ENCODE data around the gene INTS6L. TPM values are rescaled to one million over a fixed set of nuclear protein-coding genes. Genes with fewer than 3 reads are reported as not detected.

INTS6L gene
- total RNA-seq, 1 donor from 2014 or later = 24.6 TPM

DNA sequence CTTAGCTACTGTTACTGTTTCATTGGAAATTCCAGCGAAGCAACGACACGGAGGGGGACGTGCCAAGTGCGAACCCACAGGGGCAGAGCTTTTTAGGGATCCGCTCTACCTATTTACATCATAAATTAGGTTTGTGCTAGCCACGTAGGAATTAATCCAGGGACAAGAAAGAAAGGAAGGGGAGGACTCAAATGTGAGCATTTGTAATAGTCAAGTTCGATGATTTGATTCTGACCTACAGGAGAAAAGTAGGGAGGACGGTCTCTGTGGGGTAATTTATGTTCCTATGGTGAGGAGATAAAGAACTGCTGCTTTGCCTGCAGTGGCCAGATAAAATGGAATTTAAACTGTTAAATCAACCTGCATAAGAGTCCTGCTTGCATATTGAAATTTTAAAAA, 1.7 kb downstream of the INTS6L start:
- CTCF ChIA-PET = interaction anchor here (0.7 kb wide), 1 partner anchor 22 kb away, joined by 3 read pairs; no protein-coding TSS in a partner anchor
- H3K27ac Mint-ChIP-seq = peak overlapping the region; percentile 89
- H3K4me1 Mint-ChIP-seq = peaks cover 31% of the 10 kb centered on the region
- H3K36me3 Mint-ChIP-seq (ENCODE audit: low read depth) = peaks cover 15% of the 10 kb centered on the region
- no peaks in the 10 kb centered on the region for H3K27me3 Mint-ChIP-seq
- no peak for DNase-seq
- POLR2A ChIA-PET = interaction anchor here (0.6 to 1.3 kb wide), 6 partner anchors 17 to 715 kb away, joined by 3 to 15 read pairs (median 4); a partner anchor contains a TSS
- peak overlapping the region; percentile 98 for H3K4me3 Mint-ChIP-seq
- no peak for ATAC-seq (ENCODE audit: low read depth)
- no peaks in the 10 kb centered on the region for H3K9me3 Mint-ChIP-seq
- TF ChIP-seq, protein P1, sequence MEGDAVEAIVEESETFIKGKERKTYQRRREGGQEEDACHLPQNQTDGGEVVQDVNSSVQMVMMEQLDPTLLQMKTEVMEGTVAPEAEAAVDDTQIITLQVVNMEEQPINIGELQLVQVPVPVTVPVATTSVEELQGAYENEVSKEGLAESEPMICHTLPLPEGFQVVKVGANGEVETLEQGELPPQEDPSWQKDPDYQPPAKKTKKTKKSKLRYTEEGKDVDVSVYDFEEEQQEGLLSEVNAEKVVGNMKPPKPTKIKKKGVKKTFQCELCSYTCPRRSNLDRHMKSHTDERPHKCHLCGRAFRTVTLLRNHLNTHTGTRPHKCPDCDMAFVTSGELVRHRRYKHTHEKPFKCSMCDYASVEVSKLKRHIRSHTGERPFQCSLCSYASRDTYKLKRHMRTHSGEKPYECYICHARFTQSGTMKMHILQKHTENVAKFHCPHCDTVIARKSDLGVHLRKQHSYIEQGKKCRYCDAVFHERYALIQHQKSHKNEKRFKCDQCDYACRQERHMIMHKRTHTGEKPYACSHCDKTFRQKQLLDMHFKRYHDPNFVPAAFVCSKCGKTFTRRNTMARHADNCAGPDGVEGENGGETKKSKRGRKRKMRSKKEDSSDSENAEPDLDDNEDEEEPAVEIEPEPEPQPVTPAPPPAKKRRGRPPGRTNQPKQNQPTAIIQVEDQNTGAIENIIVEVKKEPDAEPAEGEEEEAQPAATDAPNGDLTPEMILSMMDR (IDR thresholded peaks at IDR 0.05) = no peak
- intact Hi-C loops (cut with micrococcal nuclease) = loop anchor here (2.0 to 5.0 kb wide), 4 partner anchors 15 to 225 kb away; partner anchors contain the start of gene SMIM10L2A

DNA sequence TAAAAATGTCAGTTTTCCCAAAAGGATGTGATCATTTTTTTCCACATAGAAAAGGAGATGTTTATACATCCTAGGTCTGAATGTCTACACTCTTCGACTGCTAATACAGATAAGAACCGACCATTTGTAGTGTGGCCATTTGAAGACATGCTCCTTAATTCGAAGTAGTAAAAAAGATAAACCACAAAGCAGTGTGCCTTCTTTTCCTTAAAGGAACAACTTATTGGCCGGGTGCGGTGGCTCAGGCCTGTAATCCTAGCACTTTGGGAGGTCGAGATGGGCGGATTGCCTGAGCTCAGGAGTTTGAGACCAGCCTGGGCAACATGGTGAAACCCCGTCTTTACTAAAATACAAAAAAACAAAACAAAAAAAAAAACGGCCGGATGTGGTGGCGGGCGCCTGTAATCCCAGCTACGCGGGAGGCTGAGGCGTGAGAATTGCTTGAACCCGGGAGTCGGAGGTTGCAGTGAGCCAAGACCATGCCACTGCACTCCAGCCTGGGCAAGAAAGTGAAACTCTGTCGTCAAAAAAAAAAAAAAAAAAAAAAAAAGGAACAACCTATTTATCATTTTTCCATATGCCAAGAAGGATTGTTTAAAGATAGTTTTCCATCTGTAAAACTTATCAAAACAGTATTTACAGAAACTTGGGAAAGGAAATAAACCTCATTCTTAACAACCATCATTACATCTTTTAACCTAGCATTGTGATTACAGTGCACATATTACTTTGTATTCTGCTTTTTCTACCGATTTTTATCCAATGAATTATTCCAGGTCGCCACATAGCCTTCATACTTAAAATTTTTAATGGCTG, 2.6 kb downstream of the INTS6L start:
- peak overlapping the region; percentile 98 for H3K4me3 Mint-ChIP-seq

DNA sequence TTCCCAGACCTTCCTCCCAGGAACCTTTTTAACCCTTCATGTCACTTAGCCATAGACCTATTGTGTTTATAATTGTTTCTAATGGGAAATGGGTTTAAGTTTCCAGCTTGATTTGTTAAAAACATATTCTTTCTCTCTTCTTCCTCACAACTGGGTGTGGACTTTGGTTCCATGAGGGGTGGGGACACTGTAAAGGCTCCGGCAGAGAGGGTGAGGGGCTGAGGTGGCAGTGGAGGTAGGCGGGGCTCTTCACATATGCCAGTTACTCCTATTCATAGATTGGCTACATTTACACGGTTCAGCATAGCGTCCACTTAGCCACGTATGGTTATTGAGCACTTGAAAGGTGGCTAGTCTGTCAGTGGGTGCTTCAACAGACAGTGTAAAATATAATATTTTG, 7.8 kb downstream of the INTS6L start:
- Mint-ChIP-seq H3K4me1 (peaks cover 53% of the 10 kb centered on the region), H3K27me3 (no peaks in the 10 kb centered on the region), H3K9me3 (no peaks in the 10 kb centered on the region), H3K36me3 (ENCODE audit: low read depth) (peaks cover 22% of the 10 kb centered on the region), H3K27ac (no peak overlapping the region), H3K4me3 (no peak overlapping the region)
- ATAC-seq (ENCODE audit: low read depth) (no peak), DNase-seq (no peak)
- CTCF ChIA-PET = no interaction called here
- TF ChIP-seq, protein P1 (IDR thresholded peaks at IDR 0.05) = no peak
- intact Hi-C loops (cut with micrococcal nuclease) = no loop called here
- POLR2A ChIA-PET = no interaction called here

More for the DNA sequence above, 2.6 kb downstream of the INTS6L start:
- H3K27ac Mint-ChIP-seq = no peak overlapping the region
- intact Hi-C loops (cut with micrococcal nuclease) = loop anchor here (2.0 to 5.0 kb wide), 4 partner anchors 14 to 226 kb away; partner anchors contain the start of gene SMIM10L2A
- ATAC-seq (ENCODE audit: low read depth) (no peak), DNase-seq (no peak)
- TF ChIP-seq, protein P1 (IDR thresholded peaks at IDR 0.05) = no peak
- ChIA-PET POLR2A (no interaction called here), CTCF (no interaction called here)
- peaks cover 38% of the 10 kb centered on the region for H3K4me1 Mint-ChIP-seq
- H3K27me3 Mint-ChIP-seq = no peaks in the 10 kb centered on the region
- H3K9me3 Mint-ChIP-seq = no peaks in the 10 kb centered on the region
- H3K36me3 Mint-ChIP-seq (ENCODE audit: low read depth) = peaks cover 20% of the 10 kb centered on the region

DNA sequence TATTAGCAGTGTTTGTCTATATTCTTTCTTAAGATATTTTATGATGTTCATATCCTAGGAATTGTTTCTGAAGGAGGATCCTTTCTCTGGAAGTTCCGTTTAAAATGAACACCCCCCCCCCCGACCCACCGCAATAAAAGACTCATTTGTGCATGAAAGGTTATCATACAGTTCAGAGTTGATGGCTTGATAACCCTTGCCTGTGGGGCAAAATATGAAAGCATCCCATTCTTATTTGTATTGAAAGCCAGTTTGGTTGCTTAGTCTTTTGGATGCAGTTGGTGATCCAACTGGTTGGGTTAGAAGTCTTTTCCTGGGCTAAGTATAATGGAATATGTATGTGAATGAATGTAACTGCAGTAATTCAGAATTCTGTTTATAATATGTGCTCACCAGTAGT, 8.3 kb downstream of the INTS6L start:
- ATAC-seq (ENCODE audit: low read depth) (no peak), DNase-seq (no peak)
- Mint-ChIP-seq H3K36me3 (ENCODE audit: low read depth) (peaks cover 23% of the 10 kb centered on the region), H3K27ac (no peak overlapping the region), H3K27me3 (no peaks in the 10 kb centered on the region), H3K4me3 (no peak overlapping the region), H3K9me3 (no peaks in the 10 kb centered on the region), H3K4me1 (peaks cover 54% of the 10 kb centered on the region)
- TF ChIP-seq, protein P1 (IDR thresholded peaks at IDR 0.05) = no peak
- POLR2A ChIA-PET = no interaction called here
- CTCF ChIA-PET = no interaction called here
- intact Hi-C loops (cut with micrococcal nuclease) = no loop called here

DNA sequence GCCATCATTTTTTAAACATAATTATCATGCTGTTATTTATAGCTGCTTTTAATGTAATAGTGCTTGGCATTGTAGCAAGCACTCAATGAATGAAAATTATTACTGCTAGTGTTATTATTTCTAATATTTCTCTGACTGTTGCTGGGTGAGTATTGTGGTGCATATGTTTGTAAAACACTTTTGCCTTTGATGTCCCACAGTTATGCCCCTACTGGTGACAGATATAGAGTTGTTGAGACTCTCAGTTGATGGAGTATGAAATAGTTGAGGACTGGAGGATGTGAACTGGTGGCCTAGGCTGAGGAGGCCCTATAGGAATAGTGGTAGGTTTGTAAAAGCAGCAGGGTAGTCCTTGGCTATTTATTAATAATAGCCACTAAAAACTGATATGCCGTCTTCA, 9.6 kb downstream of the INTS6L start:
- ATAC-seq (ENCODE audit: low read depth) = no peak
- CTCF ChIA-PET = no interaction called here
- no peaks in the 10 kb centered on the region for H3K9me3 Mint-ChIP-seq
- intact Hi-C loops (cut with micrococcal nuclease) = no loop called here
- peaks cover 53% of the 10 kb centered on the region for H3K4me1 Mint-ChIP-seq
- POLR2A ChIA-PET = no interaction called here
- no peak for DNase-seq
- H3K27ac Mint-ChIP-seq = no peak overlapping the region
- no peak overlapping the region for H3K4me3 Mint-ChIP-seq
- TF ChIP-seq, protein P1 (IDR thresholded peaks at IDR 0.05) = no peak
- H3K36me3 Mint-ChIP-seq (ENCODE audit: low read depth) = peaks cover 24% of the 10 kb centered on the region
- no peaks in the 10 kb centered on the region for H3K27me3 Mint-ChIP-seq
